ENCODE data around the gene SORBS2. TPM values are rescaled to one million over a fixed set of nuclear protein-coding genes. Genes with fewer than 3 reads are reported as not detected.

SORBS2 gene
- total RNA-seq, 1 experiment from 2014 or later: 8.4 TPM

DNA sequence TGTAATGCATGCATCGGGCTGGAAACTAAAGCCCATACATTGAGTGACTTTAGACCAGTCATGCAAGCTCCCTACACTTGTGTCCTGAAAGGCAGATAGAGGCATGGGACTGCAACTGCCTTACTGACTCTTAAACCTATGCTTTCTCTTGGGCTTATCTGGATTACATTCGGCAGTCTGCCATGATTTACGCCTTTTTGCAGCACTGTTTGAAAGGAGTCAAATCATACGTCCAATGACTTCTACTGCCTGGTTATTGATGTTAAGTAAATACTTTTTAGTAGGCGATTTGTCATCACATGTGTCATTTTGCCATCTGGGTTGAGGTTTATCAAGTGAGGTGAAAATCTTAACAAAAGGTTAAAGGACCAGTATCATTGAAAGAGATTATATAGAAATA is 31.5 kb downstream of the SORBS2 start:
- Histone ChIP-seq H3K4me3 (ENCODE audit: low read depth in 2 of 2, low read length in 2 of 2) (no peak overlapping the region), H3K27me3 (ENCODE audit: control insufficient read depth, insufficient read depth, low read length) (no peaks in the 10 kb centered on the region), H3K9me3 (ENCODE audit: control insufficient read depth, insufficient read depth, low read depth, low read length) (no peaks in the 10 kb centered on the region), H3K36me3 (ENCODE audit: control insufficient read depth, insufficient read depth, low read length) (no peaks in the 10 kb centered on the region), H3K4me1 (ENCODE audit: control insufficient read depth, insufficient read depth, low read length) (no peaks in the 10 kb centered on the region), H3K27ac (ENCODE audit: low read length) (no peak overlapping the region)
- intact Hi-C loops (cut with micrococcal nuclease; ENCODE audit: unreplicated experiment) (no loop called here), in situ Hi-C loops (cut with HindIII; ENCODE audit: low pct_unique_long_range_greater_than_20kb, low sequenced_read_pairs) (no loop called here)
- no peak for DNase-seq (ENCODE audit: low read depth, low spot score)
- CTCF ChIA-PET: no interaction called here
- BruUV-seq (replicated peaks): no TSS peak
- ATAC-seq: no peak
- TF ChIP-seq SIN3A (IDR thresholded peaks at IDR 0.05; ENCODE audit: borderline replicate concordance, insufficient read depth, low read depth, low read length): no peak
- POLR2A ChIA-PET: no interaction called here

GRCh38 chr4:185779517-185779916 is 32.5 kb downstream of the SORBS2 start:
- DNase-seq (ENCODE audit: low read depth, low spot score) (no peak), ATAC-seq (no peak)
- H3K27me3 ChIP-seq (ENCODE audit: control insufficient read depth, insufficient read depth, low read length): no peaks in the 10 kb centered on the region
- CTCF ChIA-PET: no interaction called here
- no peaks in the 10 kb centered on the region for H3K9me3 ChIP-seq (ENCODE audit: control insufficient read depth, insufficient read depth, low read depth, low read length)
- TF ChIP-seq REST (IDR thresholded peaks at IDR 0.05; ENCODE audit: insufficient read depth in 1 of 2, low read depth in 2 of 2, low read length in 1 of 2) (no peak), POLR2AphosphoS5 (IDR thresholded peaks at IDR 0.05; ENCODE audit: low read depth, low read length) (no peak), SIN3A (IDR thresholded peaks at IDR 0.05; ENCODE audit: borderline replicate concordance, insufficient read depth, low read depth, low read length) (no peak), TCF7L2 (IDR thresholded peaks at IDR 0.05; ENCODE audit: low read depth, low read length) (no peak)
- TF ChIP-seq, protein P1, sequence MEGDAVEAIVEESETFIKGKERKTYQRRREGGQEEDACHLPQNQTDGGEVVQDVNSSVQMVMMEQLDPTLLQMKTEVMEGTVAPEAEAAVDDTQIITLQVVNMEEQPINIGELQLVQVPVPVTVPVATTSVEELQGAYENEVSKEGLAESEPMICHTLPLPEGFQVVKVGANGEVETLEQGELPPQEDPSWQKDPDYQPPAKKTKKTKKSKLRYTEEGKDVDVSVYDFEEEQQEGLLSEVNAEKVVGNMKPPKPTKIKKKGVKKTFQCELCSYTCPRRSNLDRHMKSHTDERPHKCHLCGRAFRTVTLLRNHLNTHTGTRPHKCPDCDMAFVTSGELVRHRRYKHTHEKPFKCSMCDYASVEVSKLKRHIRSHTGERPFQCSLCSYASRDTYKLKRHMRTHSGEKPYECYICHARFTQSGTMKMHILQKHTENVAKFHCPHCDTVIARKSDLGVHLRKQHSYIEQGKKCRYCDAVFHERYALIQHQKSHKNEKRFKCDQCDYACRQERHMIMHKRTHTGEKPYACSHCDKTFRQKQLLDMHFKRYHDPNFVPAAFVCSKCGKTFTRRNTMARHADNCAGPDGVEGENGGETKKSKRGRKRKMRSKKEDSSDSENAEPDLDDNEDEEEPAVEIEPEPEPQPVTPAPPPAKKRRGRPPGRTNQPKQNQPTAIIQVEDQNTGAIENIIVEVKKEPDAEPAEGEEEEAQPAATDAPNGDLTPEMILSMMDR (IDR thresholded peaks at IDR 0.05): no peak
- intact Hi-C loops (cut with micrococcal nuclease; ENCODE audit: unreplicated experiment) (no loop called here), in situ Hi-C loops (cut with HindIII; ENCODE audit: low pct_unique_long_range_greater_than_20kb, low sequenced_read_pairs) (no loop called here)
- H3K36me3 ChIP-seq (ENCODE audit: control insufficient read depth, insufficient read depth, low read length): no peaks in the 10 kb centered on the region
- POLR2A ChIA-PET: no interaction called here
- no peak overlapping the region for H3K4me3 ChIP-seq (ENCODE audit: low read depth in 2 of 2, low read length in 2 of 2)
- H3K4me1 ChIP-seq (ENCODE audit: control insufficient read depth, insufficient read depth, low read length): no peaks in the 10 kb centered on the region
- no TSS peak for BruUV-seq (replicated peaks)
- H3K27ac ChIP-seq (ENCODE audit: low read length): no peak overlapping the region

DNA sequence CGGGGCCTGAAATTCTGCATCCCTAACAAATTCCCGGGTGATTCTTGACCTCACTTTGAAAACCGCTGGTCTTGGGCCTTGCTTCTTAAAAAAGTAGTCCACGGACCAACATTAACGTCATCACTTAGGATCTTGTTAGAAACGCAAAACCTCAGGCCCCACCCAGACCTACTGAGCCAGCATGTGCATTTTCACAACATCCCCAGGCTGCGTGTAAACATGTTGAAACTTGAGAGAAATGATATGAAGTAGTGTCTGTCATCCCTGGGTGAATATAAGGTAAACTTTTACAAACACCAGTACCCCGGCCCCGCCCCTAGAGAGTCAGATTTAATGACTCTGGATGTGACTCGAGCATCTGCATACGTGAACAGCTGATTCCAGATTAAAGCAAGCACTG is 33.7 kb downstream of the SORBS2 start:
- DNase-seq (ENCODE audit: low read depth, low spot score): no peak
- Histone ChIP-seq H3K4me1 (ENCODE audit: control insufficient read depth, insufficient read depth, low read length) (no peaks in the 10 kb centered on the region), H3K36me3 (ENCODE audit: control insufficient read depth, insufficient read depth, low read length) (no peaks in the 10 kb centered on the region), H3K27me3 (ENCODE audit: control insufficient read depth, insufficient read depth, low read length) (no peaks in the 10 kb centered on the region), H3K27ac (ENCODE audit: low read length) (no peak overlapping the region), H3K4me3 (ENCODE audit: low read depth in 2 of 2, low read length in 2 of 2) (no peak overlapping the region), H3K9me3 (ENCODE audit: control insufficient read depth, insufficient read depth, low read depth, low read length) (no peaks in the 10 kb centered on the region)
- intact Hi-C loops (cut with micrococcal nuclease; ENCODE audit: unreplicated experiment) (no loop called here), in situ Hi-C loops (cut with HindIII; ENCODE audit: low pct_unique_long_range_greater_than_20kb, low sequenced_read_pairs) (no loop called here)
- ATAC-seq: no peak
- POLR2A ChIA-PET: no interaction called here
- BruUV-seq (replicated peaks): no TSS peak
- CTCF ChIA-PET: no interaction called here
- TF ChIP-seq, protein P1 (IDR thresholded peaks at IDR 0.05): no peak
- TF ChIP-seq SIN3A (IDR thresholded peaks at IDR 0.05; ENCODE audit: borderline replicate concordance, insufficient read depth, low read depth, low read length) (no peak), POLR2AphosphoS5 (IDR thresholded peaks at IDR 0.05; ENCODE audit: low read depth, low read length) (no peak), REST (IDR thresholded peaks at IDR 0.05; ENCODE audit: insufficient read depth in 1 of 2, low read depth in 2 of 2, low read length in 1 of 2) (no peak), TCF7L2 (IDR thresholded peaks at IDR 0.05; ENCODE audit: low read depth, low read length) (no peak)
